Measurements from ENCODE around the gene PITPNM2.

Gene PITPNM2

DNA sequence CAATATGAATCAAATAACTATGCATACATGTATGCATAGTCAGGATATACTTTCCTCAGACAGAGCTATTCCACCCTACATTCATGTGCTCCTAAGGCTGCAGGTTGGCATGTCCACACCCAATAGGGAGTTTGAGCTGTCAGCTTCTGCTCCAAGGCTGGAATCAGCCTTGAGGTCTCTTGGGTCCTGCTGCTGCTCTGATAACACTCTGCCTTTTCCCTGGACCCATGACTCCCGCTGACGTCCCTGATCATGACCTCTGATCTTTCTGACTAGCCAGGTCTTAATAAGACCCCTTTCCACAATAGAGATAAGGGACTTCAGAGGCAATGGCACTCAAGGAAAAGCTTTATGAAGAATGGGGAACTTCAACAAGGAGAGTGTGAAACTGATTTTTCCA lies 5.7 kb downstream of the PITPNM2 start:
- DNase-seq, result no peak

DNA sequence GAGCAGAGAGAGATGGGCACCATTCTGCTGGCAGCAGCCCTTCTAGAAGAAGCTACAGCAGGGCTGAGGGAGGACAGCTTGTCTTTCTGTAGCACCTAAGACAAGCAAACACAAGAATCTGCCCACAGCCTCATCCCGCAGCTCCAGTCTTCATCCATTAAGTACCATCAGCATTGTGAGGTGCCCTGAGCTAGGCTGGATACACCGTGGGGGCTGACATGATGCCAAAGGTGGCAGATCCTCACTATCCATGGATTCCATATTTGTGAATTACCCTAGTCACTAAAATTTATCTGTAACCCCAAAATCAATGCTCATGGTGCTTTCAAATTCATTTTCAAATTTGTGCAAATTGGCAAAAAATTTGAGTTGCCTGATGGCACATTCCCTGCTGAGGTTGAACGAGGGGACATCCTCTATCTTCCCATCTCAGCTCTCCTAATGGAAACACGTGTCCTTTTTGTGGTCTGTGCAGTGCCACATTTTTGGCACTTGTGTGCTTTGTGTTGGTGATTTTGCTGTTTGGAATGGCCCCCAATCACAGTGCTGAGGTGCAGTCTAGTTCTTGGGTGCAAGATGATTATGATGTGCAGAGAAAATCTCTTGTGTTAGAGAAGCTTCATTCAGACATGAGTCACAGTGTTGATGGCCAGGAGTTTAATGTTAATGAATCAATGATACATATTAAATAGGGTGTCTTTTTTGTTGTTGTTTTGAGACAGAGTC lies 7.0 kb downstream of the PITPNM2 start:
- DNase-seq, result no peak

DNA sequence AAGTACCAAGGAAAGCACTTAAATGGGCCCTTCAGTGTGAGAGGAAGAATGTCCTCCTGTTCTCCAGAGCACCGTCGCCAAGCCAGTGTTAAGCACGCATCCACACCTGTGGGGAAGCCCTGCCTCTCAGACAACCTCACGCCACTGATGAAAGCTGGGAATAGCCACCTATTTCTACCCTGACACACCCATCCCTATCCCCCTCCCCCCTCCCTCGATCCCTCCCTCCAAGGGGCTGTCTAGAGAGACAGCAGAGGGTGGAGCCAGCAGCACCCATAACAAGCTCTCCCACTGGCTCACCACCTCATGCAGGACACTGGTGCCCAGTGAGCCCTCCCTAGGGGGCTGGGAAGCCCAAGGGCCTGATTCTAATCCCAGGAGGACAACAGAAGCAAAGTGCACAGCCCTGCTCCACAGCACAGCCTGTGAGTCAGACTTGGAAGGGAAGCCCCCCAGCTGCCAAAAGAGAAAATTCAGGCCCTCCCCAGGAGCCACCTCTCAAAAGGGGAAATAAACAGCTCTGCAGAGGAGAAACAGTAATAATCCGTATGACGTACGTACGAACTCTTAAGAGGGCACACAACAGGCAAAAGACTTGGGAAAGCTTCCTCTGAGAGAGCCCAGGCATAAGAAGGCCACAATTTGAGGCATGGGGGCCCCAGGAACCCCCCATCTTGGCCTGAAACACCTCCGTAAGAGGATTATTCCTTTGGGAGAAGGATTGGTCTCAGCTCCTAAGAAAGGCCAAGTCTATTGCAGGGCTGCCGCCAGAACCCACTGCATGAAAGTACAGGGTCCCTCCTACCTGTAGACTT lies 7.8 kb downstream of the PITPNM2 start:
- DNase-seq, result peak in 7 of 51 donors; percentile 14 to 53 (median 40)

DNA sequence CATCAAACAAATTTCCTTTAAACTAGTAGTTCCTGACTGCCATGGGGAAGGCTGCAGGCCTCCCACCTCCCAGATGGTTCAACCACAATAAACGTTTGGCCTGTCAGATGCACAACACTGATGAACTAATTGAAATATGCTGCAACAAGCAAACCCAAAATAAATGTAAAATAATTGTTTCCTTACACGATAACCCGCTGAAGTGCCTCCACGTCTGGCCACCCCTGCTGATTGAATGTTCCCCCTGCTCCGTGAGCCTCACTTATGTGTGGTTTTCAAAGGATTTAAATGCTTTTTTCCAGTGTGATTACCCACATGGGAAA lies 8.4 kb downstream of the PITPNM2 start:
- no peak for DNase-seq

DNA sequence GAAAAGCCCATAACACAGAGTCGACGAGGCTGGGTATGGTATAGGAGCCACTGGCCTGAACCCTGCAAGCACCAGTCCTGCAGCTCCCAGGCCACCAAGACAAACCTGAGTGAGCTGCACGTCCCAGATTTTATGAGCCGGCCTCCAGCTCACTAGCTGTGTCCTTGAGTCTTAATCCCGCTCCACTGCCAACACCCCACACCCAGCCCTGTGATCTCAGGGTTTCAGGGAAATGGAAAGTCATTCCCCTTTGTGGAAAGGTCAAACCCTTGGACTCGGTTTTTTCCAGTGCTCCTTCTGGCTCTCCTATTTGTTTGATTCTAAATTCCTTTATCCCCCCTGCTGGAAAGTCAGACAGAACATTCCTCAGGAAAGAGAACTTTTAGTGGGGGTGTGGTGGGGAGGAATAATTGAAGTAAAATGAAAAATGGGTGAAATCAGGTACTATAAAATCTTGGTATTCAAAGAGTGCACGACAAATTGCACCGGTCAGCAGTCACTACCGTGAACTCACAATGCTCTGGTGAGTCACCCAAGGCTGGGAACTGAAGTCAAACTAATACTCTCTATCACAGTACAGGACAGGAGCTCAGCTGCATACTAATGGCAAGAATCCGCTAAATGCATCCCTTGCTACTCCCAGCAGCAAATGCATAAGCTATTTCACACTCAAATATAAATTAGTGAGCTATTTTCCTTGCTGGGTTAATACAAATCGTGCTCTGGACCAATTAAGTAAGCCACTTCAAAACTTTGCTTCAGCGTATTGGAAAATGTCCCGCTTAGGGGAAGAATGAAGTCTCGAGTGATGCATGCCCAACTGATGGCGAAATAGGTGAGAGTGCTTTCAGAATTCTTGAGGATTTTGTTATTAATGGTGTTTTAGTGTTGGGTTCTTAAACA lies 9.0 kb downstream of the PITPNM2 start:
- DNase-seq, result peak in 13 of 51 donors; percentile 7 to 63 (median 38)

DNA sequence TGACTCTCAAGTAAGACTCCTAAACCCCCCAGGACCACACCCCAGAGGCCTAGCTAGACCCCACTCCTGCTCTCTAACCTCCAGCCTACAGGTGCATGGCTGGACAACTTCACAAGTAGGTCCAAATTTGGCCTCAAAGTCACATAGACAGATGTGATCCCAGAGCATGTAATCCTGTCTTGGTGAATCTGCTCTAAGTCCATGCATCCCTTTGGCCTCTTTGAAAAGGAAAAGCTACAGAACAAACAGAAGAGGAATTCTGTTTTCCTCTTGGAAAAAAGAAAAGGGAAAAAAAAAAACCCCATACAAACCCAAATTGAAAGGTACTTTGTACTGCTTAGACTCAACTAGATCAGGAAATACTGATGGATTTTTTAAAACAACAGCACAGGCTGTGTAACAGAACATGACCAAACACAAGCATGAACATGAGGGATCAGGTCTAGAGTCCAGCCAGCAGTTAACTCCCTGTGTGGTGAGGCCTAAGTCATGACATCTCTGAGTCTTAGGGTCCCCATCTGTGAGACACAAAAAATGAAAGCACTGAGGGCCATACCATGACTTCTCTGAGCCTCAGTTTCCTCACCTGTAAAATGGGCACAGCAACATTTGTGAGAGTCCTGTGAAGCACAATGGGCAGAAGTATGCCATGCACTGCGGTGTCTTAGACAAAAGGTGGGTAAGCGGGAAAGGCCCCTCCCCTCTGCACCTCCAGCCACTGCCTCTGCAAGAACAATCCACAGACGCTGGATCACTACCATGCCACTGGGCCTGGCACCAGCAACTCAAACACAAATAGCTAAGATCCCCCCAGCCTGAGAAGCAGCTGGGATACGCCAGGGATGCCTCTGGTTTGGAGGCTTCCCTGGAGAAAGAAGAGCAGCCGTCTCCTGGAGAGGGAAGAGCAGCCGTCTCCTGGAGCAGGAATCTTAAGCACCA lies 9.9 kb downstream of the PITPNM2 start:
- DNase-seq, result no peak

DNA sequence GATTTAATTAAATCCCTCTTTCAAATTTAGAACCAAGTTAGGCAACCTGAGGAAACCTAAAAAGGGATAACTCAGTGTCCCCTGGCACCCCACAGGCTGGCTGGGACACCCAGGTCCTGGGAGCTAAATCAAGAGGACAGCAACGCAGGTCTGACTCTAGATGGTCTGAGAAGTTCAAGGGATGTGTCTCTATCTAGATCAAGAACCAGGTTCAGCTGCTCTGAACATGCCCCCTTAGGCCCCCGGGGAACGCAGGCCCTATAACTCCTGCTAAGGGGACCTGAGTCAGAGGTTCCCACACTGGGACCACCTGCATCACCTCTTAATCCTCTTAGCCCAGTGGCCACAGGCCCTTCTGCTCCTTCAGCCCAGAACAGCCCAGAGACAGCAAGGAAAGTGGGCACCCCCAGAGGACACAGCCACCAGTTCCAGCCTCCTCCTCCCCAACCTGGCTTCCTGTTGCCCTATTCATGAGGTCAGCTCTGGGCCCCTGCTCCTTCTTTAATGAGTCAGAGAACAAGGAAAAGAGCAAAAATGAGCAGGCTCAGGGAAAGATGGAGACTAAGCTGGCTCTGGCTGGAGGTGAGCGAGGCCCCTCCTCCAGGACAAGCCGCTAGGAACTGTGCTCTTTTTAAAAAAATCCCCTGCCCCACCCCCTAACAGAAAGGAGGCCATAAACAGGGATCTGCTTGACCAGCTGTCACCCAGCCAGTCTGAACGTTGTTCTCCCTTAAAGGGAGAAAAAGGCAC lies 10.8 kb downstream of the PITPNM2 start:
- DNase-seq, result peak in 1 of 51 donors; percentile 9

DNA sequence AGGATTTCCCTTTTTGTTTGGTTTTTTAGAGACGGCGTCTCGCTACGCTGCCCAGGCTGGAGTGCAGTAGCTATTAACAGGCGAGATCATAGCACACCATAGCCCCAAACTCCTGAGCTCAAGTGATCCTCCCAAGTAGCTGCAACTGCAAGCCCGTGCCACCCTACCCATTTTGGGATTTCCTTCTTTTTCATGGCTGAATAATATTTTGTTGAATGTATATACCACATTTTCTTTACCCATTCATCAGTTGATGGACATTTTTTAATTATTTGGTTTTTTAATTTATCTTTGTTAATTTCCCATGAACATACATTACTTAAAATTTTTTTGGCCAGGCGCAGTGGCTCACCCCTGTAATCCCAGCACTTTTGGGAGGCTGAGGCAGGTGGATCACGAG lies 15.2 kb downstream of the PITPNM2 start:
- no peak for DNase-seq

DNA sequence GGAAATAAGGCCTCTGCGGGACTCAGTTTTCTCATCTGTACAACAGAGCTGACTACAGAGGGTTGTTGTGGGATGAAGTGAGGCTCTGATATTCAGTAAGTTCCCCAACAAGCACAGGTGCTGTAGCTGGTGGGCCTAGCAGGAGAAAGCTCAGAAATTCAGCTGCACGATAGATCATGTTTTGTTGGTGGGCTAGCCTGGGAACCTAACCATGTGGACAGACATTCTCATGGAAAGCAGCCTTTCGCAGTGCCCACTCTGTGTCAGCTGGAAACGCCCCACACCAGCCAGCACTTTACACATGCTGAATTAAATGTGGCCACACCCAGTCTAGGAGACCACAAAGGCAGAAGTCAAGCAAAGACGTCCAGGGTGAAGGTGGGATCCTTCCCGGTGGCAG lies 16.1 kb downstream of the PITPNM2 start:
- DNase-seq, result no peak

DNA sequence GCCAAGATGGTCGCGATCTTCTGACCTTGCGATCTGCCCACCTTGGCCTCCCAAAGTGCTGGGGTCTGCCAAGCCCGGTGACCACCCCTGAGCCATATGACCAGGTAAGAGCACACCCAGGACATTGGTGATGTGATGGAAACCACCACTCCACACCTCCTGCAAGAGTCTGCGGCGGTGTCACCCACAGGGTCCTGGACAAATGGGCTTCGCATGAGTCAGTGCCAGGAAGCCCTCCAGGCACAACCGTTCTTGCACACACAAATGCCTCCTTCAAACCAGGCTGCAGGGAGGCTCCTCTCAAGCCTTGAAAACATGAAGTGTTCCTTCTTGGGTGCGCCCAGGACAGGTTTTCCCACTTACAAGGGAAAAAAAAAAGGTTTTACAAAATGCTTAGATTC lies 16.6 kb downstream of the PITPNM2 start:
- DNase-seq, result no peak

DNA sequence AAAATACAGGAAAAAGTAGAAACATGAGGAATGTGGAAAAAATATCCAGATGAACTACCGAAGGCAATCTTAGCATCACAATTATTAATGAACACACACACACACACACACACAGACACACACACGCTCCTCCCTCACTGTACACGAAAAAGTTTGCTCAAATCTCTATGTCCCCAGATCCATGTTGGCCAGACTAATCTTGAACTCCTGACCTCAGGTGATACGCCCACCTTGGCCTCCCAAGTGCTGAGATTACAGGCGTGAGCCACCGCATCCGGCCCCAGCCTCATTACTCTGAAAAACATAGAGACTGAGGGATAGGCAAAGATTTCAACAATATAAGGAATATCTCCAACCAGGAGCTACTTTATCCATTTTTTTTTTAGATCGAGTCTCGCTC lies 17.2 kb downstream of the PITPNM2 start:
- DNase-seq, result no peak

DNA sequence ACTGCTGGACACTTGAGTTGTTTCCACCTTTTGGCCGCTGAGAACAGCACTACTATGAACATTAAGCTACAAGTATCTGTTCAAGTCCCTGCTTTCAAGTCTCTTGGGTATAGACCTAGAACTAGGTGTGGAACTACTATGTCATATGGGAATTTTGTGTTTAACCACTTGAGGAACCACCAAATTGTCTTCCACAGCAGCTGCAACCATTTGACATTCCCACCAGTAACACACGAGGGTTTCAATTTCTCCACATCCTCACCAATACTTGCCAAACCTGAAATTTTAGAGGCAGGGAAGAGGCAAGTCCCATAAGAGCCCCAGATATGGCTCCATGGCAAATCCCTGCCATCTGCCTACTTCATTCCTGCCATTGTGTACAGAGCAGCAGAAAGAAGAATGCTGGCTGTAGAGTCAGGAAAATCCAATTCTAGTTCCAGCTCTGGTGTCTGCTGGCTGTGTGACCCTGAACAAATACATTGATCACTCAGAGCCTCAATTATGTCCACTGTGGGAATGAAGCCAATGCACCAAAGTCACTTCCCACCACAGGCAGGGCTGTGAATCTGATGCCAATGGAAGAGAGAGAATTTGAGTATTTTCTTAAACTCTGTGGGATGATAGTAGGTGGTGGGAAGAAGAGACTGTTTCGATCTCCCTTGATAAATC lies 17.8 kb downstream of the PITPNM2 start:
- no peak for DNase-seq

DNA sequence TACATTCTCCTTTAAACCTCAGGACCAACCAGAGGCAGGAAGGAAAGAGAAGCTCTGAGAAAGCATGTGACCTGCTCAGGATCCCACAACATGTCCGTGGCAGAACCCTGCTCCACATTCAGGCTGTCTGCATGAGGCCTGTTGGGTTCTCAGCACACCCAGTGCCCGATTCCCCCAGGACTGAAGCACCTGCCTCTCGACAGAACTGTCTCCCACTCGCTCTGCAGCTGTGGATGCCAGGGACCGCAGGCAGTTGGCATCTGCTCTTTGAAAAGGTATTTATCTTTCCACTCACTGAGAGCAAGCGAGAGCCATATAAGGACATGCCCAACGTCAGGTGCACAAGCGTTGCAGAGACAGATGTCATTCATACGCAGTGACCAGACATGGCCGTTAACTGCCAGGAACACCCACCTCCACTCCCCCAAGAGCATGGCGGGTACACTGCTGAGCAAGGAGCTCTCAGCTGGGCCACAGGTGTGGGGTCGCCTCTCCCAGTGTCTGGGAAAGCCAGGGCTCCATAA lies 18.9 kb downstream of the PITPNM2 start:
- DNase-seq, result no peak

DNA sequence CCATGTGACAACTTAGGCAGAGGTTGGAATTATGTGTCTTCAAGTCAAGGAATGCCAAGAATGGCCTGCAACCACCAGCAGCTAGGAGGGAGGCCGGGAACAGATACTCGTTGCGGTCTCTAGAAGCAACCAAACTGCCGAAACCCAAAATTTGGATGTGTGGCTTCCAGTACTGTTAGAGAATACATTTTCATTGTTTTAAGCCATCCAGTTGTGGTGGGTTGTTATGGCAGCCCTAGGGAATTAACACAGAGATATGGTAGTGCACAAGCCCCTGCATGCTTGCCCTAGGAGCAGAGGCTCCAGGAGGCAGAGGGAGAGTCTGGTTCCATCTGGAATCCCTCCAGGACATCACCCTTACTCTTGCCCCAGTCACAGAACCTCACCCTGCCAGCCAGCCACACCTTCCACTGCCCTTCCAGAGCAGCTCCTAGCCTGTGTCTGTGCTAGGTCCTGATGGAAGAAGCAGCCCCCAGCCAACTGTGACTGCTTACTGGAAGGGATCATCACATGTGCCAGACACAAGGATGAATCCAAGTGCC lies 19.5 kb downstream of the PITPNM2 start:
- no peak for DNase-seq

DNA sequence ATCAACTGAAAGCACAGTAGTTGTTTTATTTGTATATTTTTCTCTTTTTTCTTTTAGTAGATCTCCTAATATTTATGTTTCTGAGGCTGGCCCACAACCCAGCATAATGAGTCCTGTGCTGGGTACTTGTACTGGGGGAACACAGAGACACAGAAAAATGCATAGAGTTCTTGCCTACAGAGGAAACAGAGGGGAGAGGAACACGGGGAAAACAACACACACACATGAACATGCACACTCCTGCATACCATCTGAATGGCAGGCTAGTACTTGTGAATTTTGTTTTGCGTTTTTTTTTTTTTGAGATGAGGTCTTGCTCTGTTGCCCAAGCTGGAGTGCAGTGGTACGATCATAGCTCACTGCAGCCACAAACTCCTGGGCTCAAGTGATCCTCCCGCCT lies 21.3 kb downstream of the PITPNM2 start:
- DNase-seq, result no peak

DNA sequence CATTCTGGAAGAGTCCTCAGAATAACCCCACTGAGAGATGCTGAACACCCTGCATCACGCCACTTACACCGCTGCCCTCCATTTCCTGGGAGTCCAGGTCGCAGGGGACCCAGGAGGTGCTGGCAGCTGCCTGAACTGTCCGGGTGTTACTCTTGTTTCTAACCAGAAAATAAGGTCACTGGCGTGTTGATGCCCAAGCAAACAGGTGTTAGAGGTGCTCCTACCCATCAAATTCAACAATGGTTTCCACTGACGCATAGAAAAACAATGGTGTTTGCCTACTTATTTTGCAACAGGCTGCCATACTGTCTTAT lies 23.8 kb downstream of the PITPNM2 start:
- no peak for DNase-seq

DNA sequence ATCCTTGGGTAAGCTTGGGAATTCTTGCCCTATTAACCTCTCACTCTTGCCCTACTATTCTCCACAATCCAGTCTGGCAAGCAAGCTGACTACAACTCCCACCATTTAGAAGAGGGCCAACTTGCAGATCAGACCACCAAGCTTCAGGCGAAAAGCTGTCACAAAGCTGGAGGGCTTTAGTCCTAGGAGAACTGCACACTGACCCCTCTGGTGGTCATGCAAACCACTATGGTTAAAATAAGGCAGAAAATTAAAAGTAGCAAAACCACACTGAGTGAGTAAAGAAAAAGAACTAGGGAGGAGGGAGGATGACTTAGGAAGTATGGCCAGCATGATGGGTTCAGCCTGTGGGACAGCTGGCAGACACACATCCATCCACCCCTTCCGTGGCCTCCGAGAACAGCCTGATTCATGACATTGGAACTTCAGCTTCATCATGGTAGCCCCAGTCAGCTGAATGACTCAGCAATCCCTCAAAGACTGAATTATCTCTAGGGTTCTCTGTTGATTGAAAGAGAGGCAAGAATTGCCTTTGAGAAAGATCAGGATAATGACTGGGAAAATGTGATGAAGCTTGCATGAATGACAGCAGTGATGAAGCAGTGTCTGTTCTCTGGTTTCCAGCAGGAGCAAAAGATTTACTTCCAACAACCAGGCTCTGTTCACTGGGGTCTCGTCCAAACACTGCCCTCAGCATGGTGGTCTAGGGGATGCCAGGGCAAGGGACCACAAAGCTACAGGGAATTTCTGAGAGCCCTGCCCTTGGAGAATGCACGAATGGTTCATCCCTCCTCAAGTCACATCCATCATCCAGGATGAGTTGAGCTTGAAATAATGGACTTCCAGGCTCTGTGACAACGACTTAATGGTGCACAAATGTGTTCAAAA lies 24.4 kb downstream of the PITPNM2 start:
- peak in 8 of 51 donors; percentile 11 to 60 (median 35) for DNase-seq

DNA sequence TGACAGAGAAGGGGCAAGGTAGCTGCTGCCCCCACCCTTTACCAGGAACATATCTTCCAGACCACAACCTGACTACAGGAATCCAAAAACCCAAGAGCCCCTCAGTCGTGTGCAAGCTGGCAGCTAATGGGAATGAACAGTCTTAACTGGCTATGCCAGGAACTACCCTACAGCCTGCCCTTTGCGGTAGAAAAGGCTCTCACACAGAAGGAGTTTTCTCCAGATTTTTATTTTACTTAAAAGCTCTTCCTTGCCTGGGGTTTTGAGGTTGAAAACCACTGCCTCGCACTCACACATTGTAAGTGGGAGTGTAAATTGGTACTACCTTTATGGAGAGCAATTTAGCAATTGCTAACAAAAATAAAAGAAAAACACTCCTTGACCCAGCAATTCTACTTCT lies 28.3 kb downstream of the PITPNM2 start:
- DNase-seq, result no peak
